ENCODE measurements around the gene CAP2. TPM values are rescaled to one million over a fixed set of nuclear protein-coding genes. Genes with fewer than 3 reads are reported as not detected.

CAP2 gene
- total and polyA plus RNA-seq, 3 donors from 2014 or later, result 1.6 to 5.2 (median 2.9) TPM

- Histone ChIP-seq H3K4me1 (no peaks in the 10 kb centered on the region), H3K9me3 (no peaks in the 10 kb centered on the region), H3K27ac (no peak overlapping the region), H3K4me3 (no peak overlapping the region), H3K27me3 (no peaks in the 10 kb centered on the region), H3K36me3 (ENCODE audit: low read depth, missing control alignments) (no peaks in the 10 kb centered on the region)
- intact Hi-C loops (cut with DNase I; ENCODE audit: low total_unique reads), result no loop called here
- TF ChIP-seq POLR2A (IDR thresholded peaks at IDR 0.05) (no peak), CTCF (IDR thresholded peaks at IDR 0.05) (no peak)
- DNase-seq, result no peak
- WGBS, 2 donors, result 69 to 76% methylated on average over 4 of the region's 4 CpGs
These were observed 97.3 kb downstream of the CAP2 start for GRCh38 chr6:17490724-17491123.

- no peak for DNase-seq
- TF ChIP-seq CTCF (IDR thresholded peaks at IDR 0.05), result no peak
- no peak for TF ChIP-seq POLR2A (IDR thresholded peaks at IDR 0.05)
- no peaks in the 10 kb centered on the region for H3K36me3 ChIP-seq (ENCODE audit: low read depth, missing control alignments)
- WGBS, 2 donors, result 80 to 83% methylated on average over 10 of the region's 10 CpGs
- H3K27ac ChIP-seq, result no peak overlapping the region
- no peak overlapping the region for H3K4me3 ChIP-seq
- no peaks in the 10 kb centered on the region for H3K4me1 ChIP-seq
- no peaks in the 10 kb centered on the region for H3K9me3 ChIP-seq
- H3K27me3 ChIP-seq, result no peaks in the 10 kb centered on the region
- intact Hi-C loops (cut with DNase I; ENCODE audit: low total_unique reads), result no loop called here
These were observed 98.2 kb downstream of the CAP2 start for GRCh38 chr6:17491416-17492142.

- H3K27me3 ChIP-seq, result no peaks in the 10 kb centered on the region
- H3K4me1 ChIP-seq, result no peaks in the 10 kb centered on the region
- no peaks in the 10 kb centered on the region for H3K36me3 ChIP-seq (ENCODE audit: low read depth, missing control alignments)
- no peak for DNase-seq
- H3K9me3 ChIP-seq, result no peaks in the 10 kb centered on the region
- no peak overlapping the region for H3K4me3 ChIP-seq
- 67 to 85% methylated on average over 6 of the region's 6 CpGs for WGBS, 2 donors
- intact Hi-C loops (cut with DNase I; ENCODE audit: low total_unique reads), result no loop called here
- H3K27ac ChIP-seq, result no peak overlapping the region
- no peak for TF ChIP-seq CTCF (IDR thresholded peaks at IDR 0.05)
- no peak for TF ChIP-seq POLR2A (IDR thresholded peaks at IDR 0.05)
These were observed 99.0 kb downstream of the CAP2 start for GRCh38 chr6:17492350-17492749.

- H3K27me3 ChIP-seq, result no peaks in the 10 kb centered on the region
- H3K27ac ChIP-seq, result no peak overlapping the region
- DNase-seq, result no peak
- H3K4me1 ChIP-seq, result no peaks in the 10 kb centered on the region
- WGBS, 2 donors, result 76 to 93% methylated on average over 2 of the region's 2 CpGs
- intact Hi-C loops (cut with DNase I; ENCODE audit: low total_unique reads), result no loop called here
- H3K9me3 ChIP-seq, result no peaks in the 10 kb centered on the region
- no peak overlapping the region for H3K4me3 ChIP-seq
- TF ChIP-seq POLR2A (IDR thresholded peaks at IDR 0.05) (no peak), CTCF (IDR thresholded peaks at IDR 0.05) (no peak)
- no peaks in the 10 kb centered on the region for H3K36me3 ChIP-seq (ENCODE audit: low read depth, missing control alignments)
These were observed 99.9 kb downstream of the CAP2 start for GRCh38 chr6:17493286-17493685.

GRCh38 chr6:17494177-17494576 lies 100.8 kb downstream of the CAP2 start:
- intact Hi-C loops (cut with DNase I; ENCODE audit: low total_unique reads), result no loop called here
- Histone ChIP-seq H3K27ac (no peak overlapping the region), H3K4me3 (no peak overlapping the region), H3K36me3 (ENCODE audit: low read depth, missing control alignments) (no peaks in the 10 kb centered on the region), H3K9me3 (no peaks in the 10 kb centered on the region), H3K27me3 (no peaks in the 10 kb centered on the region), H3K4me1 (no peaks in the 10 kb centered on the region)
- 92% methylated on average over 4 of the region's 4 CpGs for WGBS, 2 donors
- TF ChIP-seq POLR2A (IDR thresholded peaks at IDR 0.05), result no peak
- no peak for TF ChIP-seq CTCF (IDR thresholded peaks at IDR 0.05)
- no peak for DNase-seq

Measured in testis (tissue), 3 donors.